ENCODE data around the gene PPIP5K2.
"Not testable (repeated sequence)": the region's sequence is repeated elsewhere in the genome, so short reads cannot be mapped to it uniquely, and the experiment has no call there.

Gene PPIP5K2

GRCh38 chr5:103126557-103126956 lies 6.5 kb downstream of the PPIP5K2 start:
- DNase-seq, result no peak

- no peak for DNase-seq
These were observed 7.3 kb downstream of the PPIP5K2 start for GRCh38 chr5:103127292-103127817.

GRCh38 chr5:103128202-103128601 lies 8.1 kb downstream of the PPIP5K2 start:
- no peak for DNase-seq

GRCh38 chr5:103132684-103133083 lies 12.6 kb downstream of the PPIP5K2 start:
- DNase-seq, result no peak

GRCh38 chr5:103133231-103133630 lies 13.1 kb downstream of the PPIP5K2 start:
- no peak for DNase-seq

GRCh38 chr5:103135461-103135860 lies 15.4 kb downstream of the PPIP5K2 start:
- DNase-seq, result no peak

DNA sequence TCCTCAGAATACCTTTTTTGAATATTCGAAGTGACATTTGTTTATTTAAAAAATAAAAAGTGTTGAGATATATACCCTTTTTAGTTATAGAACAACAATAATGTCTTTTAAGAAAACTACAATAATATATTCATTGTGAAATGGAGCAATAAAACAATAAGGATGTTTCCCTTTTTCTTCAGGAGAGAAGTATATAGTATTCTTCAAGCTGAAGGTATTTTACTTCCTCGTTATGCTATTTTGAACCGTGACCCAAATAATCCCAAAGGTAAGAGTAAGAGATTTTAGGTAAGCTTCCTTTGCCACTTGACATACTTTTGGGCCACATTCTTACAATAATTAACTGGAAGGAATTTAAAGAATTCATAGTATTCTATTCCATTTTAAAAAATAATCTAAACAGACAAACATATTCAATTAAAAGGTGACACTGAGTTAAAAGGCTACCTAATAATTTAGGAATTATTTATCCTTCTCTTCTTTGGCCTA lies 18.1 kb downstream of the PPIP5K2 start:
- DNase-seq, result no peak

- peak; percentile 29 for DNase-seq
These were observed 19.3 kb downstream of the PPIP5K2 start for GRCh38 chr5:103139264-103139865.

DNA sequence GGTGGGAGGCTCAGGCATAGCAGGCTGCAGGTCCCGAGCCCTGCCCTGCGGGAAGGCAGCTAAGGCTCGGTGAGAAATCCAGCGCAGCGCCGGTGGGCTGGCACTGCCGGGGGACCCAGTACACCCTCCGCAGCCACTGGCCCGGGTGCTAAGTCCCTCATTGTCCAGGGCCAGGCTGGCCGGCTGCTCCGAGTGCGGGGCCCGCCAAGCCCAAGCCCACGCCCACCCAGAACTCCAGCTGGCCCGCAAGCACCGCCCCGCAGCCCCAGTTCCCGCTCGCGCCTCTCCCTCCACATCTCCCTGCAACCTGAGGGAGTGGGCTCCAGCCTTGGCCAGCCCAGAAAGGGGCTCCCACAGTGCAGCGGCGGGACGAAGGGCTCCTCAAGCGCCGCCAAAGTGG lies 22.0 kb downstream of the PPIP5K2 start:
- DNase-seq, result not testable (repeated sequence)

GRCh38 chr5:103145196-103145595 lies 25.1 kb downstream of the PPIP5K2 start:
- DNase-seq, result no peak

DNA sequence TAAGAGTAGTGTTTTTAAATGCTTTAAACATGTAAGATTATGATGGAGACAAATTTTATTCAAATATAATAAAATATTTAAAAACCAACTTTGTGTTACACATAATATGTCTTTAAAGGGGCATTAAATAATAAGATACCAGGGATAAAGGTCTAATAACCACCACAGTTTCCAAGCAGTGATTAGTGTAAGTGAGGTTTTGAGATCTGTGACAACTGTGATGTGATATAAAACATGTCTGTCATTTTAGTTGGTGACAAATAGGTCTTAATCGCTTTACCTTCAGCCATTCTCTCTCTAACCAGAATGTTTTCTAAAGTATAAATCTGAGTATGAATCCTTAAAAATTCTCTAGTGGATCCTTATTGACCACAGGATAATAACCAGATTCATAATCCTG lies 28.1 kb downstream of the PPIP5K2 start:
- no peak for DNase-seq

DNA sequence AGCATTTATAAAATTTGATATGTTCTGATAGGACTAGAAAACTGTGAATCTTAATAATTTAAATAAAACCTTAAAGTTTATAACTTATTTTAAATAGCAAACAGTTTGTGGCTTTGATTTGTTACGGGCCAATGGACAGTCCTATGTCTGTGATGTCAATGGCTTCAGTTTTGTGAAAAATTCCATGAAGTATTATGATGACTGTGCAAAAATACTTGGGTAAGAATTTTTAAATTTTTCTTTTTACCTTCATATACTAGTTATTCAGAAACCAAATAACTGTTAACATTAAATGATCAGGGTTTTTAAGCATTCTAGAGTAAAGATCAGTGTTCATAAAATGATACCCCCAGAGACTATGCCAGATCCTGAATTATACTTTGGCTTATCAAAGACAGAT lies 31.1 kb downstream of the PPIP5K2 start:
- DNase-seq, result no peak

- DNase-seq, result no peak
These were observed 46.6 kb downstream of the PPIP5K2 start for GRCh38 chr5:103166706-103167105.

DNA sequence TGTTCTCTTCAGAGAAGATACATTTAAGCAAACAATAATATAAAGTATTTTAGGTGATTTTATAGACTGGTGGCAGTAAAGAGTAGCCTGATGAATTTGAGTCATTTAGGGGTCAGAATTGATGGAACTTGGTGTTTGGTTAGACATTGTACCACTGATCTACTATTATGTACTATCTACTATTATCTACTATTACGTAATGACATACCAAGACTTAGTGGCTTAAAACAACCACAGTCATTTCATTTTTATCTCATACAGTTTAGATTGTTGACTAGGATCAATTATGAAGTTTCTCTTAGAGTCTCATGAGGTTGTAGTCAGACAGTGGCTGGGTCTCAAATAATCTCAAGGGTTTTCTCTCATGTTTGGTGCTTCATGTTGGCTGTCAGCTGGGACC lies 54.0 kb downstream of the PPIP5K2 start:
- DNase-seq, result no peak

DNA sequence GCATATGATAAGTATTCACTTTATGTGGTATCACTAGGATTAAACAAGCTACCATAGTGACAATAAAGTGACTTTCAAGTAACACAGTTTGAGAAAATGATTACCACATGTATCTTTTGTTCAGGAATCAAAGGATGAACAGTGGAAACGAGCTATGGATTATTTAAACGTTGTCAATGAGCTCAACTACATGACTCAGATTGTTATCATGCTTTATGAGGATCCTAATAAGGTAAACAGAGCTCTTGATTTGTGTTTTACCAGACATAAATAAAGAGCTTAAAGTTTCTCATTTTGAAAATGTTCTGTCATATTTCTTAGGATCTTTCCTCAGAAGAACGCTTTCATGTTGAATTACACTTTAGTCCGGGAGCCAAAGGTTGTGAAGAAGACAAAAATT lies 57.4 kb downstream of the PPIP5K2 start:
- no peak for DNase-seq

GRCh38 chr5:103178167-103178566 lies 58.1 kb downstream of the PPIP5K2 start:
- DNase-seq, result no peak

- no peak for DNase-seq
These were observed 66.1 kb downstream of the PPIP5K2 start for GRCh38 chr5:103186152-103186551.

- DNase-seq, result no peak
These were observed 68.3 kb downstream of the PPIP5K2 start for GRCh38 chr5:103188436-103188835.

DNA sequence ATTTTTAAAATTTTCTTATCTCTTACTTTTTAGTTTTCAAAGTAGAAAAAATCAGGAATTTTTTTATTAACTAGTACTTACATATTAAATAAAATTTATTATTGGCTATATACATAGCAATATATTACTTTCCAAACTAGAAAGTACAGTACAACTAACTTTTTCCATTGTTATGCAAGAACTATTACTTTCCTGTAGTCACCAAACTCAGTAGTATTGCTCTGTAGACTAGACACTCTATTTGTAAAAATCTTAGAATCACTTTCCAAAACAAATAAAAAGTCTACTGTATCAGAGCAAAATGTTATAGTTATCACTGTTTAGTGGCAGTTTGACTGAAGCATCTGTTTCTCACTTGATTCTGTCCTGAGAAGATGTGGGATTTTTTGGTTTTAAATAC lies 83.1 kb downstream of the PPIP5K2 start:
- DNase-seq, result no peak

- DNase-seq, result not testable (repeated sequence)
These were observed 84.9 kb downstream of the PPIP5K2 start for GRCh38 chr5:103204990-103205389.

DNA sequence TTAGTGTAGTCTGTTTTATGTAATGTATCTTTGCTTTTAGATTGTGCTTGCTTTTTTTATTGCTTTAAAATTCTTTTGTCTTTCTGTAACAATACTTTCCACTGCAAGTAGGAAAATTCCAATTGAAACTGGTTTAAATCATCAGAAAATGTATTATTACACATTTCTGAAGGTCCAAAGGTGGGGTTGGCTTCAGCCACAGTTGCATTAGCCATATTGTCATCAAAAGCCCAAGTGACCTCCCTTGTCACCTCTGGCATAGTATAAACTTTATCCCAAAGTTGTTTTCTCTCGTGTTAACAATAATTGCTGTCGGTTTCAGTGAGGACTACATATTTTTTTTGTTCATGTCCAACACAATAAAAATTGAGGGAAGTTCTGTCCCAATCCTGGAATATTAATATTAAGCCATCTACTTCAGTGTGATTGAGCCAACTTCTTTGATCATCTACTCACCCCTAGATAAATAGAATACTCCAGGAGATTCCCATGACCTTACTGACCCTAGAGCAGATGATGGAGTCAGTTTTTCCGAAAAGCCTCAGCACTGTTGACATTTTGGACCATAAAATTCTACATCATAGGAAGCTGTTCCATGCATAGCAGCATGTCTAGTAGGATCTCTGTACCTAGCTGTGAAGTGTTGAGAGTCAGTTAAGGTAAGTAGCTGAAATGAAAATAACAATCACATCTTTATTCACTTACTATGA lies 86.0 kb downstream of the PPIP5K2 start:
- DNase-seq, result no peak

- DNase-seq, result no peak
These were observed 86.9 kb downstream of the PPIP5K2 start for GRCh38 chr5:103207011-103207410.

- no peak for DNase-seq
These were observed 87.6 kb downstream of the PPIP5K2 start for GRCh38 chr5:103207653-103208052.

GRCh38 chr5:103208460-103208859 lies 88.4 kb downstream of the PPIP5K2 start:
- no peak for DNase-seq

DNA sequence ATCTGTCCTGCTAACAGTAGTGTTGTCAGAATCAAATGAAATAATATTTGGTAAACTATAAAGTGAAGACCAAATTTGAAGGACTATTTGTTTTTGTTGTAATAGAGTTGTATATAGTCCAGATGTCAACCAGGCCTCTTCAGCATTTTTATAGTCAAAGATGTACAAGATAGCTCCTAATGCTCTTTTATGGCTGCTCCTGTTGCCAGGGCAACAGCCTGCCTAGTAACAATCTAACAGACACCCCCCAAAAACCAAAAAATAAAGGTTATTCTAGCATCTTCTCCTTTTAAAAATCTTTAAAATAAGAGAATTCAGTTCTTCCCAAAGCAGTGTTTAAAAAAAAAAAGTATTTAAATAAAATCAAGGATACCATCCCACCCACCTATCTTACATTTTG lies 89.0 kb downstream of the PPIP5K2 start:
- DNase-seq, result no peak
